ENCODE data around the gene LHX4.
A peak's percentile ranks its signal among the peaks of the same experiment; 100 is the strongest.

LHX4 gene

DNA sequence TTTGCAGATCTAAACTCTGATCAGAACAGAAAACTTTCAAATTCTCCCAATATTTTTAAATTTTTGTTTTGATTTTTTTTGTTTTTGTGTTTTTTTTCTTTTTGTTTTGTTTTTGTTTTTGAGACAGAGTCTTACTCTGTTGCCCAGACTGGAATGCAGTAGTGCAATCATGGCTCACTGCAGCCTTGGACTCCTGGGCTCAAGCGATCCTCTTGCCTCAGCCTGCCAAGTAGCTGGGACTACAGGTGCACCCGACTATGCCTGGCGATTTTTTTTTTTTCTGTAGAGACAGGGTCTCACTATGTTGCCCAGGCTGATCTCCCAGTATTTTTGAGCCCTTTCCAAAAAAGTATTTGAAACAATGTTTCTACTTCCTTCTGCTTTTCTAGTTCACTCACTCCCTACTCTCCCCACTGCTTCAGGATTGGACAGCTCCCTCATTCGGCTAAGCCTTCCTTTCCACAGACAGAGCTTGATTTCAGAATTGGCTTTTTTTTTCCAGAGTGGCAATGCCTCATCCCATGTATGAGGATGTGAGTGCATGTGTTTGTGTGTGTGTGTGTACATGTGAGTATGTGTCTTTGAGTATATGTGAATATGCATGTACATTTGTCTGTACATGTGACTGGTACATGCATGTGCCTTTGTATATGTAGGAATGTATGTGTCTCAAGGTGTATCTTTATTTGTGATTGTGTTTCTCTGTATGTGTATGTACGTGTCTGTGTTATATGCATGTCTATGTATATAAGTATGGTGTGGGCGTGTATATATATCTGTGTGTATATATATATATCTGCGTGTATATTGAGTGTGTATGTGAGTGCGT lies 11.9 kb downstream of the LHX4 start:
- no peak for DNase-seq (ENCODE audit: low read depth in 2 of 3, low spot score in 1 of 3)

DNA sequence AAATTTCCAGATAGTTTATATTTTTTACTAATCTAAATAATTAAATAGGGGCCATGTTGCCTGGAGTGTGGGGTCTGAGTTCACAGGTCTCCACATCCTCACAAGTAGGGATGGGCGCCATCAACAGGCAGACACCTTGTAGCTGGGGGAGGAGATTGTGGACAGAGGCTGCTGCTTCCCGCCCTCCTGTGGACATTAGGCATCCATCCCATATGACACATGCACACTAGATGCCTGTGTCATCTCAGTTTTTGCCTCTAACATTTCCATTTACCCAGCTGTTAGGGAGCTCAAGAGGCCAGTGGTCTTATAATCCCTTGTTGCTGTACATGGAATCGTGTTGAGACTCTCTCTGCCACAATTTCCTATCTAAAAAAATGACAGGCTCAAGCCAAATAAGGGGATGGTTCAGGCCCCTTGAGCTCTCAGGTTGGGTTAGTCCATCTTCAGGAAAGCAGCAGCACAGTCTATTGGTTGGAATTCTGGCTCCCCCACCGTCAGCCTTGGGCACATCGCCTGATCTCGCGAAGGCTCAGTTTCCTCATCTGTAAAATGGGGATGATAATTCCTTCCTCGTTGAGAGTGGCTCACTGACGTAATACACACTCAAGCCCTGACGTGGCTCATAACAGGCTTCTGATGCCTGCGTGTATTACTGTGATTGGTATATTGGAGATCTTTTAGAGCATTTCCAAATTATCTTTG lies 13.6 kb downstream of the LHX4 start:
- DNase-seq (ENCODE audit: low read depth in 2 of 3, low spot score in 1 of 3), result no peak

DNA sequence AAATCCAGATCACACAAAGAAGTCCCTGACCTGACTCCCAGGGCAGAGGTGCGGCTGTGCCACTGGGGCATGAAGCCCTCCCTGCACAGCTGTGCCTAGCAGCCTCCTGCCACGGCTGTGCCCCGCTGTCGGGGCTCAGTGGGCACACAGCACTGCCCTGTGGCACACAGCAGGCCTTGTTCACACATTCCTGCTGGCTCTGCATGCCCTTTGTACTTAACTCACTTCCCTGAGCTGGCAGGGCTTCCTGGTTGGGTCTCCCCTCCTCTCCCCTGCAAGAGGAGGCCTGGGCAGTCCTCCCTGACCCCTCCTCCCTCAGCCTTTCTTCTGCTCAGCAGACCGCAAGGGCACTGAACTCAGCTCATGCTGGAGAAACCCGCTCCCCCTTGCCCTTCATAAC lies 14.8 kb downstream of the LHX4 start:
- DNase-seq (ENCODE audit: low read depth in 2 of 3, low spot score in 1 of 3), result no peak

DNA sequence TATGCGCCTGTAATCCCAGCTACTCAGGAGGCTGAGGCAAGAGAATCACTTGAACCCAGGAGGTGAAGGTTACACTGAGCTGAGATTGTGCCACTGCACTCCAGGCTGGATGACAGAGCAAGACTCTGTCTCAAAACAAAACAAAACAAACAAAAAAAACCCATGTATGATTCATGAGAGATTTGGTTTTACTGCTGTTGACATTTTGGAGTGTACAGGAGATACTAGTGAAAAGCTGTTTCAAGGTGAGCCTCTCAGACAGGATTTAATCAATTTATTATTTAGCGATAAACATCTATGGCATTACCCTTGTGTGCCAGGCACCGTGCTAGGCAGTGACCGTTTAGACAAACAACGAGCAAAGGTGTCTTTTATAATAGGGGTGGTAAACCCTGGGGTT lies 16.5 kb downstream of the LHX4 start:
- no peak for DNase-seq (ENCODE audit: low read depth in 2 of 3, low spot score in 1 of 3)

DNA sequence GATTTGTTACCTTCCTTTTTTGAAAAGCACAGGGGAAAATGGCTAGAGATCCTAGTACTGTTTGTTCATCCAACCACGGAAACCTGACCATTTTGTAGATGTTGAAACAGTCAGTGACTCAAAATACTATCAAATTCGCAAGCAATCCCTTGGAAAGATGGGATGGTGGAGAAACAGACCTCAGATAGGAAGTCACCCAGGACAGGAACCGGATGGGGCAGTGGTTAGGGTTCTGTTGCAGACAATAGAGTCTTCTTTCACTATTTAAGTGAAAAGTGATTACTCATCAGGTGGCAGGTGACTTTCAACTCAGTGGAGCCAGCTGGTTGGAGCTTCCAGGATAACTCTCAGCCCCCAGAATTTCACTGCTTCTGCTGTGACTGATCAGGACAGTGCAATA lies 17.0 kb downstream of the LHX4 start:
- no peak for DNase-seq (ENCODE audit: low read depth in 2 of 3, low spot score in 1 of 3)

DNA sequence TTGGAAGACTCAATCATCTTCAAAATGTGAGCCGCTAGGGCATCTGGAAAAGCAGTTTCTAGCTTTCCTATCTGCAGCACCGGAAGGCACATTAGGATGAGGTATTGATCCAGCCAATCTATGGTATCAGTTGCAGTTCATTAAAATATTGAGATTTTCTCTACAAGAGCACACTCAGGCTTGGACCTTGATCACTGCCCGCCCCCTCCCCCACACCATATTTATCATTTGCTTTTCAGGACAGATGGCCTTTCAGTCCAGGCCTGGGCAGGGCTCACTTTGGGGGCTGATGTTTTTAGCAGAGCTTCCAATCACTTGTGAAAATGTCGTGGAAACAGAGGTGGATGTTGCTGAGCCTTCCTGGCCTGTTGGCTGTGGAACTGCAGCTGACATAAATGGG lies 17.5 kb downstream of the LHX4 start:
- no peak for DNase-seq (ENCODE audit: low read depth in 2 of 3, low spot score in 1 of 3)

DNA sequence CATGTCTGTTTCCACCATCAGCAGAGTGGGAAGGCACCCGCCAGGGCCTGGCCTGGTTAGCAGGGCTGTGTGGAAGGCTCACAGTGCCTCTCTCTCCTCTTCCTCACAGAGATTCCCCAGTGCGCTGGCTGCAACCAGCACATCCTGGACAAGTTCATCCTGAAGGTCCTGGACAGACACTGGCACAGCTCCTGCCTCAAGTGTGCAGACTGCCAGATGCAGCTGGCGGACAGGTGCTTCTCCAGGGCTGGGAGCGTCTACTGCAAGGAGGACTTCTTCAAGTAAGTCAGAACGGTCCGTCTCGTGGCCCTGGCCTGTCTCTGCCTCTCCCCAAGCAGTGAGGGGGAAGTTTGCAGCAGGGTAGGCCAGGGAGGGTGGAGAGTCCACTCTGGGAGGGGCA lies 18.1 kb downstream of the LHX4 start:
- no peak for DNase-seq (ENCODE audit: low read depth in 2 of 3, low spot score in 1 of 3)

DNA sequence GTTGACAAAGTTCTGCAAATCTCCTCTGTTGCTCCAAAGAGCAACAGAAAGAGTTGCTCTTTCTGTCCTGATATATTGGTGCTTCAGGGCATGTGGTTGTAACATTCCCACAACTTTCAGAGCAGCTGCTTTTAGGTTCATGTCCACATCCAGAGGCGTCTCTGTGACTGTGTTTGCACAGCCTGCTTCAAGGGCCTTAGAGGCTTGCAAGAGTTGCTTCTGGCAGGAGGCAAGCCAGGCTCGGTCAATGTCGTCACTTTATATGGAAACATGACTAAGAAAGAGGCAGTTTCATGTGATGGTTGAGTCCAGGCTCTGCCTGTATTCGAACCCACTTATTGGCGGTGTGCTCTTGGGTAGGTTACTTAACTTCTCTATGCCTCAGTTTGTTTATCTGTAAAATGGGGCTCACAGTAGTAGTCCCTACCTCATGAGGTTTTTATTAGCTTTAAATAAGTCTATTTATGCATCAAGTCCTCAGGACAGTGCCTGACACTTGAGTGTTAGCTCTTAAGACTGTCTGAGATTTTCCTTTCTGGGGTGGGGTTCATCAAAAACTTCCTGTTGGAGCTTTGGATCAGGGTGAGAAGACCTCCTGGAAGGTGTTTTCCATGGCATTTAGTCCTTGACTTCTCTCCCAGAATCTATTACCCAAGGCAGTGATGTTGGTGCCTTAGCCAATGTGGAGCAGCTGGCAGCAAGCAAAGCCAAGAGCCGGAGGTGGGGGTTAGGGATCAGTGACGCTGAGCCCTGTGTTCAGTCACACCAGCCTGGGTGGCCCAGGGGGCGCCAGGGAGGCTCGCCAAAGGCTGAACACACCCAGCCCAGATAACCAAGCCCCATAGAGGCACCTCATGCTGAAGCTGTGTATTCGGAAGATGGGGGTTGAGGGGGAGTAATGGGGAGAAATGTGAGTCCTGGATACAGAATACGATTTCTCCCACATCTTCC lies 18.9 kb downstream of the LHX4 start:
- DNase-seq (ENCODE audit: low read depth in 2 of 3, low spot score in 1 of 3), result no peak

DNA sequence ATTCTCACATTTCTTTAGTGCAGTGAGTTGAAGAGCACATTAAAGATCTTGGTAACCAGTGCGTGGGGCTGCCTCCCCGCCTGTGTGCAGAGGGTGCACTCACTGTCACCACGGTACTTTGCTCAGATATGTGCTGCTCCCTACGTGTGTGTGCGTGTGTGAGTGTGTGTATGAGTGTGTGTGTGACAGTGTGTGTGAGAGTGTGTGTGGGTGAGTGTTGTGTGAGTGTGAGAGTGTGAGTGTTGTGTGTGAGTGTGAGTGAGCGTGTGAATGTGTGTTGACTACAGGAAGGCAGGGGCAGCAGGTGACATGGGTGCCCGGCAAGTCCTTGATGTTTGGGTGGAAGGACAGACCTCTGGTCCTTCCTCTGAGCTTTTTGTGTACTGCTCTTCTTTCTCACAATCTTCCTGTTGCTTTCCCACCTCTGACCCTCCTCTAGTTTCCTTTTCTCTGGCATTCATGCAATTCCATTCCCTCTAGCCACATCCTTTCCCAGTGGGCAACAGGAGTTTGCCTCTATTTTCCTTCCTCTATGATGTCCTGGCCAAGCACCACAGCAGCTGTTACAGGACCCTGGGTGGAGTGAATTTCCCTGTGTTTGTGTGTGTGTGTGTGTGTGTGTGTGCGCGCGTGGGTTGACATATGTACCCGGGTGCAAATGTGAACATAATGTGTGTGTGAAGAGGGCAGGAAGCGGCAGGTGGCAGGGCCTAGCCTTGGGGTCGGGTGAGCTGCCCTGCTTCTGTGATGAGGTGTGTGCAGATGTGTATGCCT lies 19.8 kb downstream of the LHX4 start:
- DNase-seq (ENCODE audit: low read depth in 2 of 3, low spot score in 1 of 3), result no peak

DNA sequence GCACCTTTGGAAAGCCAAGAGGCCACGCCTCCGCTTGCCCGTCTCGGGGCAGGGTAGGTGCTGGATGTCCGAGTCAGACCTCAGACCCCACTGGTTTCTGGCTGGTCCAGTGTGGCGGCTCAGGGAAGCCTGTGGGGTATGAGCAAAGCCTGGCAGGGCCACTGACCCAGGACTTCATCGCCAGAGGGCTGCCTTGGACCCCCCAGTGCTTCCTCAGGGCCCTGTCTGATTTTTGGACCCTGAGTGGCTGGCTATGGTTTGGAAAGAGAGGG lies 20.4 kb downstream of the LHX4 start:
- no peak for DNase-seq (ENCODE audit: low read depth in 2 of 3, low spot score in 1 of 3)

DNA sequence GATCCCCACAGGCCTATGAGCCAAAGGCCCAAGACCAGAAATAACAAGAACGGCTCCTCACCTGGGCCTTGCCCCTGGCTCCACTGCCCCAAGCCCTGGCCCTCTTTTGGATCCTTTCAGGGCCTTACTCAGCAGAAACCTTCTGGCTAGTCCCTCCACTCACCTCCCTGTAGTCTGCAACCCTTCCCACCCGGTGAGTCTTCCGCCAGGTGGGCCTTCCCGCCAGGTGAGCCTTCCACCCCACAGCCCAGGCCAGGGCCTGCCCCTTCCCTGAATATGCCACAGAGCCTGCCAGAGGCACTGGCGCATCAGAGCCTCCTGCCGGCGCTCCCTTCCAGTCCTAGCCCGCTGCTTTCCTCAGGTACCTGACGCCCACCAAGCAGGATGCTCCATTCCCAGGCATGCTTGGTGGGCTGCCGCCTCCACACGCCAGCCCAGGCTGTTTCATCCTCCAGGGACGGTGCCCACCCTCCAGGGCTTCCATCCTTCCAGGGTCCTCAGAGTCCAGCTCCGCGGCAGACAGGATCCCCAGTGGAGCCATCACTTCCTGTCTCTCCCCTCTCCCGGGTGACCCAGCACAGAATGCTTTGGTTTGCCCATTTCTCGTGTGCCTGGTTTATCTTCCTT lies 20.9 kb downstream of the LHX4 start:
- DNase-seq (ENCODE audit: low read depth in 2 of 3, low spot score in 1 of 3), result no peak

DNA sequence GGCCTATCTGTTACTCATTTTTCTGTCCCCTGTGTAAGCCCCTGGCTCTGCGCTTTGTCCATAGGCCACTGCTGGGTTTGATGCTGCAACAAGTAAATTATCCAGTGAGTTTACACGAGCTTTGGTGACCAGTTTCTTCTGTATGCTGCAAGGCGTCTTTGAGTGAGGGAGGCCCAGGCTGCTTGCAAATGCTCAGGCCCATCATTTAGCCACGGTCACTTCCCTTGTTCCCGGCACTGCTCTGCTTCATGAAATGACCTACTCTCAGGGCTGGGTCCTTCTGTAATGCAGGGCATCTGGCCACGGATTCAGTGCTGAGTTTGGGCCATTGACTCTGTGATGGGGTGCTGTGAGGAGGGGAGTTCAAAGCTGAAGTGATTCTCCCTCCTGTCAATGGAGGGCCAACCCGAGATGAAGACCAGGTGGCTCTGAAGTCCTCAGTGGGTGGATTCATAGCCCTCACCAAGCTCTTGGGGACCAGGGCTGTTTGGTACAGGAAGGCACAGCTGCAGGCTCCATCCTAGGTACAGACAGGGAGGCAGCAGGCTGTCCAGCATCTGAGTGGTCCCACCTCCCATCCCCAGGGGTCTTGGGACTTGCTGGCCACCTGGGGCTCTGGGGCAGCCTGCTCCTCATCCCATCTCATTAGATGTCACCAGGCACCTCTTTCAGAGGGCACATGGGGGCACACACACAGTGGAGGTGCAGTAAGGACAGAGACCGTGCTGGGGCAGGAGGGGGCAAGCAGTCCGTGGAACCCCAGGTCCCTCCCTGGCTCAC lies 21.7 kb downstream of the LHX4 start:
- no peak for DNase-seq (ENCODE audit: low read depth in 2 of 3, low spot score in 1 of 3)

DNA sequence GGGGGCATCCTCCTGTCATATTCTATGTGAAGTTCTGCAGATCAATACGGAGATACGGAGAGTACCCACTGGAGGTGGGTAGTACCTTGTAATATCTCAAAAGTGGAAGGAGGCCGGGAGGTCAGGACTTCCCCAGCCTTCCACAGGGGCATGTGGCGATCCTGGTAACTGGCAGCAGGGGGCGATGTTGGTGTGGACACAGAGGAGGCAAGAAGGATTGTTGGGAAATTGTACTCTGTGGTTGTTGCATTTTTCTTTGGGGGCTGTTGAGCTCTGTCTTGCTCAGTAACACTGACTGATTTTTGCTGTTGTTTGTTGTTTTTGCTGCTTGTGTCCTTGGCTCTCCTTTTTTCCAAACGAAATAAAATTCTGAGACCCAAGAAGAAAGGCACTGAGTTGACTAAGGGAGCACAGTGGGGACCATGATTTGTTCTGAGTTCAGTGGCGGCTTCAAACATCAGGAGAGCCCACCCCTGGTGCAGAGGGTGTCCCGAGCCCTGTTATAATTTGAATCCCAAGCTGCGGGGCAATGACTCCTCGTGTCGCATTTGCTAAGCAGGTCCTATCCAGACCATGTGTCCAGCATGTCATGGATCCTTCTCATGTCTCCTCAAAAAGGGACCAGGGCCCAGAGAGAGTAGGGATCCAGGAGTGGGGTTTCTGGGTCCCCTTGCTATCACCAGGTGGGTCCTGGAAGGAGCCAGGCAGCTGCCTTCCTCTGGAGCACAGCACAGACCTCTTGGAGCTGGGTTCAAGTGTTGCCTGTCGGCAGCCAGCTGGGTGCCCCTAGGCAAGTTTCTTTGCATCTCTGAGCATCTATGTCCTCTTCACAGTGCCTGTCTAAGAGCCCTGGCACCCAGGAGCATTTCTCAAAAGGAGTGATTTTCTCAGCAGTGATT lies 22.8 kb downstream of the LHX4 start:
- DNase-seq (ENCODE audit: low read depth in 2 of 3, low spot score in 1 of 3), result peak; percentile 58 to 80 (median 71)

DNA sequence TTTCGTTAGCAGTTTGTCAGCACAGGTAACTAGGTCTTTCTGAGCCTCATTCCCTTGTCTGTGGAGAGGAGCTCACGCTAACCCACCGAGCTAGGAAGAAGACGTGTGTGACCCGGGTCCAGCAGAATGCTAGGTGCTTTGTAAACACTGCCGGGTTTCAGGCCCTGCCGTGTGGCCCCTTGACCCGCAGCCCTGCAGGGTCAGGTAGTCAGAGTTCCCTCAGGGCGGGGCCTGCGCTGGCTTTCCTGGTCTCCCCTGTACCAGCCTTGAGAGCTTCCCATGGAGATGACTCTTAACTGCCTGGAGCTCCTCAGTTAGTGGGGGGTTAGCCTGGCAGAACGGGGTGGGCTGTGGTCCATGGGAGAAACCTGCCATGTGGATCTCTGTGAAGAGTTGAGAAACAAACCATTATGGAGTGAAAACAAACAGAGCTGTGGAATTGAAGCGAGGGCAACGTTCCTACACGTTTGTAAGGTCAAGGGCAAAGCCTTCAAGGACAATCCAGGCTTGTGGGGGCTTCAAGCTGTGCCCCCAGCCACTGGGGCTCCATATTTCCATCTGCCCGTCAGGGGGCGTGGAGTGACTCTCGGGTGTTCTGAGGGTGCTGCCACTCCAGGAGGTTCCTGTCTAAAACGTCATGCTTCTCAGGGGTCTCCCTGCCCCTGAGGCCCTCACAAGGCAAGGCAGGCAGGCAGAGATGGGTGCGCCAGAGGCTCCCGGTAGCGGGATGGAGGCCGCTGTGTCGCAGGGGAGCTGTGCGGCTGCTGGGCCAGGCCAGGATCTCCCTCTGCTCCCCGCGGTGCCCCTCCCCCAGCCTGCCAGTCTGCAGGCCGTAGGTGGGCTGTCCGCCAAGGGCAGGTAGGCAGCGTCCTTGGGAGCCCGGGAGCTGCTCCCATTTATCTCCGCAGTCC lies 23.8 kb downstream of the LHX4 start:
- DNase-seq (ENCODE audit: low read depth in 2 of 3, low spot score in 1 of 3), result no peak

DNA sequence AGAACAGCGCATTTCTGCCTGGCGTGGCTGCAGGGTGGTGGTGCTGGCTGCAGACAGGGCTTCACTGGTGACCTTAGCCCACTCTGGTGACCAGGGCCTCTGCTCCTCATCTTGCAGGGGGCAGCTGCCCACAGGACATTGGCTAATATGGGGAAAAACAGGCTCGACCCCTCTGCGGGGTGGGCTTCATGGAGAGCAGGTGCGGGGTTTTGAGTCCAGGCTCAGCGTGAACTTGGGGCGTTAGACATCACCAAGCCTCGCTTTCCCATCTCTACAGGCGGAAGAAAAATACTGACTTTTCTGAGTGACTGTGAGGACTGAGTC lies 24.4 kb downstream of the LHX4 start:
- no peak for DNase-seq (ENCODE audit: low read depth in 2 of 3, low spot score in 1 of 3)

DNA sequence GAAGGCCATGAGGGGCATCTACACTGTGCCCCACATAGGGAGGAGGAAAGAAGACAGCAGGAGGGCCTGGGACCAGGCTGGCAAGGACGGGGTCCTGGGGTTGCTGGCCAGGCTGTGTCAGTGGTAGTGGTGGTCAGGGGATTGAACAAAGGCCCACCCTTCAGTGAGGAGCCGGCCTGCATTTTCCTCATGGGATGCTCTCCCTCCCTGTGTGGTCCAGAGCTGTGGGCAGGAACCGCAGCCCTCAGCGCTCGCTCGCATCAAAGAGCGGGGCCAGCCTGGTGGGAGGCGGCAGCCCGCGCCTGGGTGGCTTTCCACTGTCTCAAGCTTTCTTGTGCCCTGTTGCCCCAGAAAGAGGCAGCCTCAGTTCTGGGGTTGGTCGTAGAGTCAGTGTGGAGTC lies 24.8 kb downstream of the LHX4 start:
- no peak for DNase-seq (ENCODE audit: low read depth in 2 of 3, low spot score in 1 of 3)

DNA sequence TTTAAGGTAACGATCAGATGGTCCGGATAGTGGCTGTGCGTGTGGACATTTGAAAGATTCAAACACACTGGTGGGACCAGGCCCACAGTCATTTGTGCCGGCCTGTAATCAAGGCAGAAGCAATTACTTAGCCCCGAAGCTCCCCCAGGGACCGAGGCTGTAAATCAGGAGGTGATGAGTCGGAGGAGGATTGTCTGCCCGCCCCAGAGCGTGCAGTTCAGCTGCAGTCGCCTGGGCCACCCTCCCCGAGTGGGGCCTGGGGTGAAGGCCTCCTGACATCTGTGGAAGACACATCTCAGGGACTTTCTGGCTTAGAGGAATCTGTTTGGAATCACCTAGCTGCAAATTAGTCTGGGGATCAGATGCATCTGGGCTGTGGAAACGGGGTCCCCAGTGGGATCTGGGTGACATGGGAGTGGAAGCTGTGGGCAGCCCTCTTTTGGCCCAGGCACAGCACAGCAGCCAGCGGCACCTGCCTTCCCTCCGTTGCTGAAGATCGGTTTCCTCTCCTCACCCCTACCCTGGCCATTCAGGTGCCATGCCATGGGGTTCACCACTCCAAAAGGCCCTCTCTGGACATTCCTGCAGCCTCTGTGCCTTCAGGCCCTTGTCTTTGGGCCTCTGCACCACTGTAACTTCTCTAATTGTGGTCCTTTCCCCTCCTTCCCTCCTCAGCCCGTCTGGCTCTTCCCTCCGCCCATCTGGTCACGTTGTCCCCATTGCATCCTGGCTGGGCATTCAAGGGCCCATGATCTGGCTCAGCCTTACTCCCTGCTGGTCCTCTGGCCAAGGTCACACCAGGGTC lies 25.7 kb downstream of the LHX4 start:
- no peak for DNase-seq (ENCODE audit: low read depth in 2 of 3, low spot score in 1 of 3)
